Measurements from ENCODE around the gene SLC8A2. TPM values are rescaled to one million over a fixed set of nuclear protein-coding genes. Genes with fewer than 3 reads are reported as not detected.

The SLC8A2 gene
- total RNA-seq, 2 donors from 2014 or later = 2.5 to 3.6 TPM

DNA sequence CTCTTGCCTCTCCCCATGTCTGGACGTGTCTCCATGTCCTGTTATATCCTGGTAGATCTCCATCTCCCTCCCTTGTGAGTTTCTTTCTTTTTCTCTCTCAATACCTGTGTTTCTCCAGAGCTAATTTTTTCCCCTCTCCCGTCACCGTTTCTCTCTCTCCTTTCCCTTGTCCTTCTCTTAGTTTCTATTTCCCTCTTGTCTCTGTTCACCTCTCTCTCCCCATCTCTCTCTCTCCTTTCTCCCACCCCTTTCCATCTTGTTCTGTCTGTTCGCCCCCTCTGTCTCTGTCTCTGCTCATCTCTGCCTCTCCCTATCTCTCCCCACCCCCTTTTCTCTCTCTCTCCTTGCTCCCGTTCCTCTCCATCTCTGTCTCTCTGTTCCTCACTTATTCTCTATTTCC lies 13.0 kb downstream of the SLC8A2 start:
- TF ChIP-seq, protein P1, sequence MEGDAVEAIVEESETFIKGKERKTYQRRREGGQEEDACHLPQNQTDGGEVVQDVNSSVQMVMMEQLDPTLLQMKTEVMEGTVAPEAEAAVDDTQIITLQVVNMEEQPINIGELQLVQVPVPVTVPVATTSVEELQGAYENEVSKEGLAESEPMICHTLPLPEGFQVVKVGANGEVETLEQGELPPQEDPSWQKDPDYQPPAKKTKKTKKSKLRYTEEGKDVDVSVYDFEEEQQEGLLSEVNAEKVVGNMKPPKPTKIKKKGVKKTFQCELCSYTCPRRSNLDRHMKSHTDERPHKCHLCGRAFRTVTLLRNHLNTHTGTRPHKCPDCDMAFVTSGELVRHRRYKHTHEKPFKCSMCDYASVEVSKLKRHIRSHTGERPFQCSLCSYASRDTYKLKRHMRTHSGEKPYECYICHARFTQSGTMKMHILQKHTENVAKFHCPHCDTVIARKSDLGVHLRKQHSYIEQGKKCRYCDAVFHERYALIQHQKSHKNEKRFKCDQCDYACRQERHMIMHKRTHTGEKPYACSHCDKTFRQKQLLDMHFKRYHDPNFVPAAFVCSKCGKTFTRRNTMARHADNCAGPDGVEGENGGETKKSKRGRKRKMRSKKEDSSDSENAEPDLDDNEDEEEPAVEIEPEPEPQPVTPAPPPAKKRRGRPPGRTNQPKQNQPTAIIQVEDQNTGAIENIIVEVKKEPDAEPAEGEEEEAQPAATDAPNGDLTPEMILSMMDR (conservative IDR thresholded peaks at IDR 0.05) = no peak
- peaks cover 11% of the 10 kb centered on the region for H3K27me3 ChIP-seq (ENCODE audit: control insufficient read depth, insufficient read depth, low read length, poor library complexity, severe bottlenecking)
- no peak overlapping the region for H3K4me3 ChIP-seq (ENCODE audit: low read length)
- Mint-ChIP-seq H3K4me3 (no peak overlapping the region), H3K36me3 (ENCODE audit: low read depth) (no peaks in the 10 kb centered on the region), H3K9me3 (peaks cover 13% of the 10 kb centered on the region), H3K27ac (no peak overlapping the region), H3K4me1 (no peaks in the 10 kb centered on the region), H3K27me3 (ENCODE audit: insufficient read depth) (peaks cover 32% of the 10 kb centered on the region)
- H3K27ac ChIP-seq (ENCODE audit: low read depth, low read length) = no peak overlapping the region
- DNase-seq = no peak
- peaks cover 10% of the 10 kb centered on the region for H3K9me3 ChIP-seq (ENCODE audit: control insufficient read depth, low read length)
- H3K36me3 ChIP-seq (ENCODE audit: control insufficient read depth, insufficient read depth, low read length) = no peaks in the 10 kb centered on the region
- no peak overlapping the region for H3K9ac ChIP-seq (ENCODE audit: extremely low read depth, low read length, poor library complexity, severe bottlenecking)
- WGBS, 2 experiments (ENCODE audit: insufficient coverage in 1 of 2, insufficient read length in 1 of 2) = 74 to 80% methylated on average over 5 of the region's 5 CpGs
- no peaks in the 10 kb centered on the region for H3K4me1 ChIP-seq (ENCODE audit: control insufficient read depth, insufficient read depth, low read length)

DNA sequence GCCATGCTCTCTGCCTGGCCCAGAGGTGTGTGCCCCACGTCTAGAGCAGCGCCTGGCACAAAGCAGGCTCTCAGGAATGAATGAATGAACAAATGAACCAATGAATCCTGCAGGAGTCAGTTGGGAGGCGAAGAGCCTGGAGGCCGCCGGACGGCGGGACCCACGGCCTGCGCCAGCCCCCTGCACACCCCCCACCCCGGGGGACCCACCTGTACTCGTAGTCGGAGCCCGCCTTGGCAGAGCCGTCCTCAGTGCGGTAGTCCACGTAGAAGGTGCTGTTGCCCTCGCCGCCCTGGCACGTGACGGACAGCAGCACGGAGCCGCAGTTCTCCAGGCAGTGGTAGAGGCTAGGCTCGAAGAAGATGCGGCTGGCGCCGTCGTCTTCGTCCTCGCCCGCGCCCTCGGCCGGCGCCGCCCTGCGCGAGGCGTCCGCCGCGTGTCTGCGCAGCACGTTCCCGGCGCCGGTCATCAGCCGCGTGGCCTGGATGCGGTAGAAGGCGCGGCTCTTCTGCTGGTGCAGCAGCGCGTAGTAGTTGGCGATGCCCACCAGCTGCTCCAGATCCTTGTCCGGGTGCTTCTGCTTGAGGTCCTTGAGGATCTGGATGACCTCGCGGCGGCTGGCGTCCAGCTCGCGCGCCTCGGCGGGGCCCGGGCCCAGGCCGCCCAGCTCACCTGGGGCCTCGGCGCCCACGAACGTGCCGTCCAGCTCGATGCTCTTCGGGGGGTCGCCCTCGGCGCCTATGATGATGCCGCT lies 14.8 kb downstream of the SLC8A2 start:
- Histone ChIP-seq H3K27me3 (ENCODE audit: control insufficient read depth, insufficient read depth, low read length, poor library complexity, severe bottlenecking) (peaks cover 11% of the 10 kb centered on the region), H3K27ac (ENCODE audit: low read depth, low read length) (no peak overlapping the region), H3K9ac (ENCODE audit: extremely low read depth, low read length, poor library complexity, severe bottlenecking) (no peak overlapping the region), H3K36me3 (ENCODE audit: control insufficient read depth, insufficient read depth, low read length) (no peaks in the 10 kb centered on the region), H3K4me1 (ENCODE audit: control insufficient read depth, insufficient read depth, low read length) (no peaks in the 10 kb centered on the region), H3K4me3 (ENCODE audit: low read length) (no peak overlapping the region), H3K9me3 (ENCODE audit: control insufficient read depth, low read length) (peaks cover 10% of the 10 kb centered on the region)
- WGBS, 2 experiments (ENCODE audit: insufficient coverage in 1 of 2, insufficient read length in 1 of 2) = 95% methylated on average over 50 to 77 of the region's 77 CpGs
- DNase-seq = no peak
- H3K4me1 Mint-ChIP-seq = no peaks in the 10 kb centered on the region
- no peak overlapping the region for H3K27ac Mint-ChIP-seq
- TF ChIP-seq, protein P1 (conservative IDR thresholded peaks at IDR 0.05) = no peak
- H3K4me3 Mint-ChIP-seq = no peak overlapping the region
- H3K27me3 Mint-ChIP-seq (ENCODE audit: insufficient read depth) = peaks cover 35% of the 10 kb centered on the region
- H3K36me3 Mint-ChIP-seq (ENCODE audit: low read depth) = no peaks in the 10 kb centered on the region
- peaks cover 13% of the 10 kb centered on the region for H3K9me3 Mint-ChIP-seq

DNA sequence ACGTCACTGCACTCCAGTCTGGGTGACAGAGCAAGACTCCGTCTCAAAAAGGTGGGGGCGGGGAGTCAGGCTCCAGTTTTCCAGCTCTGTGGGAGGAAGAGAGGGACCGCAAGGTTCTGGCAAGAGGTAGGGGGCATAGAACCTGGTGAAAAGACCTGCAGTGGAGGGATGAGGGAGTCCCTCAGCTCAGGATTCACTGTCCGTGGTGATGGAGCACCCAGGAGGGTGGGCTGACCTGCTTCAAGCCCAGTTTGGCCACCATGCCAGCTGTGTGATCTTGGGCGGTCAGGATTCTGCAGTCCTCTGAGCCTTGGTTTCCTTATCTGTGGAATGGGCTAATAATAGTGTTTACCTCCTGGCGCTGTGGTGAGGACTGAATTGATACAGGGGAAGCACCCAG lies 21.2 kb downstream of the SLC8A2 start:
- Histone ChIP-seq H3K27ac (ENCODE audit: low read depth, low read length) (no peak overlapping the region), H3K4me1 (ENCODE audit: control insufficient read depth, insufficient read depth, low read length) (no peaks in the 10 kb centered on the region), H3K27me3 (ENCODE audit: control insufficient read depth, insufficient read depth, low read length, poor library complexity, severe bottlenecking) (peaks cover 46% of the 10 kb centered on the region), H3K9me3 (ENCODE audit: control insufficient read depth, low read length) (peaks cover 2% of the 10 kb centered on the region), H3K9ac (ENCODE audit: extremely low read depth, low read length, poor library complexity, severe bottlenecking) (no peak overlapping the region), H3K36me3 (ENCODE audit: control insufficient read depth, insufficient read depth, low read length) (no peaks in the 10 kb centered on the region), H3K4me3 (ENCODE audit: low read length) (no peak overlapping the region)
- peaks cover 2% of the 10 kb centered on the region for H3K9me3 Mint-ChIP-seq
- H3K36me3 Mint-ChIP-seq (ENCODE audit: low read depth) = no peaks in the 10 kb centered on the region
- TF ChIP-seq, protein P1 (conservative IDR thresholded peaks at IDR 0.05) = no peak
- H3K4me1 Mint-ChIP-seq = no peaks in the 10 kb centered on the region
- H3K4me3 Mint-ChIP-seq = no peak overlapping the region
- no peak overlapping the region for H3K27ac Mint-ChIP-seq
- H3K27me3 Mint-ChIP-seq (ENCODE audit: insufficient read depth) = peaks cover 71% of the 10 kb centered on the region
- WGBS, 2 experiments (ENCODE audit: insufficient coverage in 1 of 2, insufficient read length in 1 of 2) = 75 to 90% methylated on average over 3 to 6 of the region's 7 CpGs
- DNase-seq = no peak

Measured in endodermal cell (in vitro differentiated cells).